ENCODE results near the gene ARID1B. TPM values are rescaled to one million over a fixed set of nuclear protein-coding genes. Genes with fewer than 3 reads are reported as not detected.
"Not testable (repeated sequence)": the region's sequence is repeated elsewhere in the genome, so short reads cannot be mapped to it uniquely, and the experiment has no call there.

ARID1B gene
- total RNA-seq, 1 experiment from 2014 or later, result 15.5 TPM

DNA sequence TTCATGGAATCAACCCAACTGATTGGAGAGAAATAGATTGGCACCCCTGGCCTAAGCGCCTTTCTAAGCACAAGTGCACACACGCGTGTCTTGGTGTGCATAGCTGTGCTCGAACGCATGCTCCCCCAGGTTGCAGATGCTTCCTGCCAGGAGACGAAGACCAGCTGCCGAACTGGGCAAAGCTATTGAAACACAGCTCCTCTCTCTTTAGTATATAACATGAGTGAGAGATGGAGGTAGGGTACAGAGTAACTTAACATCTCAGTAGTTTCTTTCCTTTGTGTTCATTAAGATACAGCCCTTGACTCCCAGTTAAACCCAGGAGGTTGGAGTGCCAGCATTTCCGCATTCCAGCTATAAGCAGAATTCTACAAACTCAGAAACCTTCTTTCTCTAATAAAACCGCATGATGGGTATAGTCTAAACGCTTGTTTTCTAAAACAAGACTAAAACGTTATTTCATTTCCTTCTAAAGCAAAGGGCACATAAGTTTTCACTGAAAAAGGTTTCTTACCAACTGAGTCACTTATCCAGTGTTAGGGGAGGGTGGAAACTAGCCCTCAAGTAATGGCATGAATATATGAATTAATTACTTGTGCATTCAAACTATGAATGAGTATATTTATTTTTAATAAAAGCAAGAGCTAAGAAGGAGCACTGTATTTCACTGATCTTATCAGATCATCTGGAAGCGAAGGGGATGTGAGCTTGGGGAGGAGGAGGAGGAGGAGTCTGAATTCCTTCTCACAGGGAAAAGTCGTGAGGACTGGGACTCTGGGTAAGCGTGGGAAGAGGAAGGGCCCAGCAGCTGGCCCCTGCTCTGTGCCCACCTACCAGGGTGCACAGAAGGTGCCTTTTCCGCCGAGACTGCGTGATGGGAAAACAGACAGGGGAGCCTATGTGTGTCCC, 367.0 kb downstream of the ARID1B start:
- no peak for DNase-seq (ENCODE audit: extremely low read depth, low read depth)

GRCh38 chr6:157144859-157145568, 367.8 kb downstream of the ARID1B start:
- no peak for DNase-seq (ENCODE audit: extremely low read depth, low read depth)

- DNase-seq (ENCODE audit: extremely low read depth, low read depth), result no peak
These were observed 368.6 kb downstream of the ARID1B start for GRCh38 chr6:157145656-157146285.

- DNase-seq (ENCODE audit: extremely low read depth, low read depth), result not testable (repeated sequence)
These were observed 370.2 kb downstream of the ARID1B start for GRCh38 chr6:157147054-157148026.

- no peak for DNase-seq (ENCODE audit: extremely low read depth, low read depth)
These were observed 371.5 kb downstream of the ARID1B start for GRCh38 chr6:157148391-157149323.

- DNase-seq (ENCODE audit: extremely low read depth, low read depth), result no peak
These were observed 372.9 kb downstream of the ARID1B start for GRCh38 chr6:157150076-157150475.

DNA sequence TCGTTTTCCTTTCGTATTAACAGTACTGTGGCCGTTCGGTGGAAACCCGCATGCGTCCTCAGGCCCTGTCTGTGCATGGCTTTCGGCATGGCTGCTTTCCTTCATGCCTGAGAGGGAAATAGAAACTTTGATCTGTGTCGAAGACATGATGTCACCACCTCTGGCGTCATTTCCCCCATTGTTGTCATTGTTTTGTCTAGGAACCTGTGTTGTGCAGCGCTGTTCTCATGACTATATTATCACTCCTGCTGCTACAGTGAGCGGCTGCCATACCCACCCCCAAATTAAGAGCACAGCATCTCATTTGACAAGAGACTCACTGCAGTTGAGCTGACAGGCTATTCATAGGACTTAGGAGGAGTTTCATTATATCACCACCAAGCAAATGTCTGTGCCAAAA, 373.9 kb downstream of the ARID1B start:
- DNase-seq (ENCODE audit: extremely low read depth, low read depth), result no peak

DNA sequence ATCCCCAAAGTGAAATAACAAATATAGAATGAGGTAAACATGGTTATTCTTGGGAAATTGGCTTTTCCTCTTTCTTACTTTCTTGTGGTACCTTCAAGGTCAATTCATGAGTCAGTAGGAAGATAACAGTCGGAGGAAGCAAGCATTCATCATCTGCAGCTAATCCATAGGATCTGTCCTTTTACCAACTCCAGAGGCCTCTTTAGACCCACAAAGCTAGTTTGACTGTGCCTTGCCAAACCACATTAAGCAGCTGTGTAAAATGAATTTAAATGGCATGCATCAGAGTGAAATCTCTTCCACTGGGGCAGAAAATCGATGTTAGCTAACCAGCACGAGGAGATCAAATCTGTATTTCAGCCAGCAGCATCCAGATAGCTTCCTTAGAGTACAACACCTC, 374.8 kb downstream of the ARID1B start:
- no peak for DNase-seq (ENCODE audit: extremely low read depth, low read depth)

DNA sequence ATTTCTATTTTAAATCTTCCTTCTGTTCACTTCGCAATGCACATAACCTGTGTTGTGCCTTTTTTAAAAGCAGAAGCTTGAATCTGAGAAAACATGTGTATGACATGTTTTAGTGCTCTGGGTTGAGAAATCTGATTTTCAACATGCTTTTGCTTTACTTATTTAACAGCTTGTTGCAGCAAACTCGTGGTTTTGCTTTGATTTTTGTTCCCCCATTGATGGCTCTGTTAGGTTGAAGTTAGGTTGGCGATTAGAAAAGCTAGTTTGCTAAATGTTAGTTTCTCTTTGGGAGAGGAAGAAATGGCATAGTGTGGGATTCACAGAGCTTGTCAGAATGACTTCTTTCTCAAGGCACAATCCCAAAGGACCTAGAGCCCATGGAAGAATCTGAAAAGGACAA, 375.4 kb downstream of the ARID1B start:
- no peak for DNase-seq (ENCODE audit: extremely low read depth, low read depth)

DNA sequence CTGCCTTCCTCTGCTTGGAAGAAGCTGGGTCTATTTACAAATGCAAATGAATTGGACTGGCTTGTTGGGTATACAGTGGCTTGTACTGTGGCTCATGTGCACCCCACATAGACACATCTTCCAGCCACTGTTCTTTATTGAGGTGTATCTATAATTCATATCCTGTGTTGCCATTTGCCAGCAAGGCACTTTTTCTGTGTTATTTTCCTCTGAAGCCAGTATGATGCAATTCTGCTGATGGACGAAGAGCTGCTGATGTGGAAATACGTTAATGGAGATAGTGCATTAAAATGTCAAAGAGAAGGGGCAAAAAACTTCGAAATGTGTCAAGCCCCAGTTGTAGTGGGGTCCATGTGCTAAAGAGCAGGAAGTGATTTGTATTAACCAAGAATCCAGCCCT, 378.6 kb downstream of the ARID1B start:
- no peak for DNase-seq (ENCODE audit: extremely low read depth, low read depth)

DNA sequence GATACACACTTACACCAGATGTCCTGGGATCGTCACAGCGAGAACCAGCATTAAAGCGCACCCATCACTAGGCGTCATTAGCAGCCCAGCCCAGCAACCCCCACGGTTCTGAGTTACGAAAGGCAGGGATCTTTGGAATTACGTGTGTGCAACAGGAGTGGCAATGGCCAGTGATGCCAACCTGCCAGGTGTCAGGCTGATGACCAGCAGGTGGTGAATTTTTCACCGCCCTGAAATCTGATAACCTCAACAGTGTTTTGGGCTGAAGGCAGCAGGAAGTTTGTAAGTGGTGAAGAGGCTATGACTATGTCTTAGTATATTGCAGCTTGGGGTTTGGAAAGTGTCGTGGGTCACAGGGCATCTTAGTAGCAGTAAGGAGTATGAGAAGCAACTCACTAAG, 380.1 kb downstream of the ARID1B start:
- DNase-seq (ENCODE audit: extremely low read depth, low read depth), result no peak

DNA sequence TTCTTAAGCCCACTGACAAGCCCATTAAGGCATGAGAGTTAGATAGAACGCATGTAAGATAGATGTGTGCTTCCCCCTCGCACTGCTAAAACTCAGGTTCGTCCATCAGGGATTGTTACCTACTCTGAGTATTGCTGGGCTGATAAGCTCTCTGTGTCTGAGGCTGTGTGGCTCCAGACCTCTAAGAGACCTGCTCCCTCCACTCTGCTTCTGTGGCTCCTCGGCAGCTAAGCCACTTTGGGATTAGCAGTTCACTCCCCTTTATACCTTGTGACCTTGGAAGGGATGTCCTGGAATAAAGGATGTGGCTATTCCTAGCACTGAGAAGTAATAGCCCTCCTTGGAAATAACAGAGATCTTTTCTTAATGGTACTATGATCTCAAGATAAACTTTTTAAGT, 381.3 kb downstream of the ARID1B start:
- no peak for DNase-seq (ENCODE audit: extremely low read depth, low read depth)

GRCh38 chr6:157158897-157159296, 381.7 kb downstream of the ARID1B start:
- DNase-seq (ENCODE audit: extremely low read depth, low read depth), result no peak

GRCh38 chr6:157159348-157159747, 382.2 kb downstream of the ARID1B start:
- DNase-seq (ENCODE audit: extremely low read depth, low read depth), result no peak

- DNase-seq (ENCODE audit: extremely low read depth, low read depth), result no peak
These were observed 384.7 kb downstream of the ARID1B start for GRCh38 chr6:157161912-157162311.

GRCh38 chr6:157162766-157163433, 385.7 kb downstream of the ARID1B start:
- DNase-seq (ENCODE audit: extremely low read depth, low read depth), result no peak

GRCh38 chr6:157163434-157164159, 386.4 kb downstream of the ARID1B start:
- DNase-seq (ENCODE audit: extremely low read depth, low read depth), result no peak

DNA sequence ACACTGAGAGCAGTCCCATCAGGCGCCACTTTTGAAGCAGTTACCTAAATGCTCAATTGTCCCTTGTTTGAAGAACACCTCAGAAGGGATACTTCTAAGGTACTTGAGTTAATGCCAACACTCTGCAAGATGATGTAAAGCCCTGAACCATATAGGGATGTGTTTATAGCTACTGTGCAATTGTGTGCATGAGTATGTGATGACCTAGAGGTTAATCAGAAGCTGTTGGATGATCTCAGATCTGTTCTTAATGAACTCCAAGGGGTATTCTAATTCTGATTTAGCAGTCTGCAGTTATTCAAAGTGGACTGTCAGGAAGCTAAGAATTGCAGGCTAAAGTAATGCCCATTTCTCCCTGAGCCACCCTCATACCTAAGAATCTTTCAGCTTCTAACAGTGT, 387.8 kb downstream of the ARID1B start:
- no peak for DNase-seq (ENCODE audit: extremely low read depth, low read depth)
